ENCODE results near the gene PEX10.

DNA sequence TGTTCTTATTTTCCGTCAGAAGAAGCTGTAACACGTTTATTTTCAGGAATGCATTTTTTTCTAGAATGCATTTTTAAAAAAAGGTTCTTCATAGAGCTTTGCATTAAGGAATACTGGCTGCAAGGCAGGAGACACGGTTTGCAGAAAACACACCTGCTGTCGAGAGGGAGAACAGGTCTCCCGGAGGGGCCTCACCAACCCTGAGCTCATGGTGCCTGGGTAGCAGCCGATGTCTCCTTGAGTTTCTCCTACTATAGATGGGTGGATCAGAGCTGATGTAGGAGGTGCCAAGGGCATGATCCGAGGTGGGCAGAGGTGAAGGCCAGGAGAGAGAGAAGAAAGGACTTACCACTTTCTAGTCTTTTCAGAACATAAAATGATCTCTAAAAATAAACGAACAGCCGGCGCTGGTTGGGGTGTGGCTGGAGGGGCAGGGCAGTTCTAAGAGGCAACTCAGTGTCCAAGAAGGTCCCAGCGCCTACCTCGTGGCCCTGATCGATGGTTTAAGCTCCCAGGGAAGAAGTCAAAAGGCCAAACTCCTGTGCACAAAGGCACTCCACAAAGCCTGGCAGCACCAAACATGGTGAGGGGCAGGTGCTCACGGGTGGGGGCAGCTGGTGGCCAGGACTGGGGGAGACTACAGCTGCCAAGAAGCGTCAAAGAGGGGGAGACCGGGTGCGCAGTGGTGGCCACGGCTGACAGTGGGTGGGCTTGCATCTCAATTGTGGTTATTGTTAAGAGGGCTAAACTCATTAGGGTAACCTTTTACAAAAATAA is 33.2 kb downstream of the PEX10 start:
- no peak for TF ChIP-seq ZNF274 (IDR thresholded peaks at IDR 0.05; ENCODE audit: borderline replicate concordance, extremely low read depth, low read length)
- TF ChIP-seq POLR2A (IDR thresholded peaks at IDR 0.05; ENCODE audit: control extremely low read depth in 1 of 2, low read depth in 2 of 2, low read length in 2 of 2): no peak
- TF ChIP-seq NANOG (IDR thresholded peaks at IDR 0.05; ENCODE audit: insufficient read depth, low read depth, low read length, poor library complexity, severe bottlenecking): no peak
- no peak for TF ChIP-seq SP1 (IDR thresholded peaks at IDR 0.05; ENCODE audit: low read depth, low read length)
- TF ChIP-seq SRF (IDR thresholded peaks at IDR 0.05; ENCODE audit: low read depth, low read length): no peak
- TF ChIP-seq, protein P1, sequence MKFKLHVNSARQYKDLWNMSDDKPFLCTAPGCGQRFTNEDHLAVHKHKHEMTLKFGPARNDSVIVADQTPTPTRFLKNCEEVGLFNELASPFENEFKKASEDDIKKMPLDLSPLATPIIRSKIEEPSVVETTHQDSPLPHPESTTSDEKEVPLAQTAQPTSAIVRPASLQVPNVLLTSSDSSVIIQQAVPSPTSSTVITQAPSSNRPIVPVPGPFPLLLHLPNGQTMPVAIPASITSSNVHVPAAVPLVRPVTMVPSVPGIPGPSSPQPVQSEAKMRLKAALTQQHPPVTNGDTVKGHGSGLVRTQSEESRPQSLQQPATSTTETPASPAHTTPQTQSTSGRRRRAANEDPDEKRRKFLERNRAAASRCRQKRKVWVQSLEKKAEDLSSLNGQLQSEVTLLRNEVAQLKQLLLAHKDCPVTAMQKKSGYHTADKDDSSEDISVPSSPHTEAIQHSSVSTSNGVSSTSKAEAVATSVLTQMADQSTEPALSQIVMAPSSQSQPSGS (IDR thresholded peaks at IDR 0.05; ENCODE audit: low read length): no peak
- TF ChIP-seq TAF1 (IDR thresholded peaks at IDR 0.05; ENCODE audit: low read depth, low read length): no peak
- TF ChIP-seq RXRA (IDR thresholded peaks at IDR 0.05; ENCODE audit: insufficient read depth, low read depth, low read length): no peak
- TF ChIP-seq RFX5 (IDR thresholded peaks at IDR 0.05; ENCODE audit: borderline replicate concordance, low read depth, low read length): no peak
- TF ChIP-seq, protein P2, sequence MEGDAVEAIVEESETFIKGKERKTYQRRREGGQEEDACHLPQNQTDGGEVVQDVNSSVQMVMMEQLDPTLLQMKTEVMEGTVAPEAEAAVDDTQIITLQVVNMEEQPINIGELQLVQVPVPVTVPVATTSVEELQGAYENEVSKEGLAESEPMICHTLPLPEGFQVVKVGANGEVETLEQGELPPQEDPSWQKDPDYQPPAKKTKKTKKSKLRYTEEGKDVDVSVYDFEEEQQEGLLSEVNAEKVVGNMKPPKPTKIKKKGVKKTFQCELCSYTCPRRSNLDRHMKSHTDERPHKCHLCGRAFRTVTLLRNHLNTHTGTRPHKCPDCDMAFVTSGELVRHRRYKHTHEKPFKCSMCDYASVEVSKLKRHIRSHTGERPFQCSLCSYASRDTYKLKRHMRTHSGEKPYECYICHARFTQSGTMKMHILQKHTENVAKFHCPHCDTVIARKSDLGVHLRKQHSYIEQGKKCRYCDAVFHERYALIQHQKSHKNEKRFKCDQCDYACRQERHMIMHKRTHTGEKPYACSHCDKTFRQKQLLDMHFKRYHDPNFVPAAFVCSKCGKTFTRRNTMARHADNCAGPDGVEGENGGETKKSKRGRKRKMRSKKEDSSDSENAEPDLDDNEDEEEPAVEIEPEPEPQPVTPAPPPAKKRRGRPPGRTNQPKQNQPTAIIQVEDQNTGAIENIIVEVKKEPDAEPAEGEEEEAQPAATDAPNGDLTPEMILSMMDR (IDR thresholded peaks at IDR 0.05; ENCODE audit: control extremely low read depth in 1 of 3, insufficient read depth in 1 of 3, low read depth in 1 of 3, low read length in 3 of 3): no peak

All from H1 (cell line).